HG03175 (cell line): ENCODE data around the gene SFXN1.
A peak's percentile ranks its signal among the peaks of the same experiment; 100 is the strongest.
"Not testable (repeated sequence)": the region's sequence is repeated elsewhere in the genome, so short reads cannot be mapped to it uniquely, and the experiment has no call there.

Source experiments
- ATAC-seq: cut with Tn5 transposase; IDR thresholded peaks from one replicate; pipeline ENCODE4 v1.9.1; 2021; ENCODE audit warnings: mild to moderate bottlenecking, moderate library complexity; ENCODE audit not compliant: unreplicated experiment

Gene SFXN1, protein sequence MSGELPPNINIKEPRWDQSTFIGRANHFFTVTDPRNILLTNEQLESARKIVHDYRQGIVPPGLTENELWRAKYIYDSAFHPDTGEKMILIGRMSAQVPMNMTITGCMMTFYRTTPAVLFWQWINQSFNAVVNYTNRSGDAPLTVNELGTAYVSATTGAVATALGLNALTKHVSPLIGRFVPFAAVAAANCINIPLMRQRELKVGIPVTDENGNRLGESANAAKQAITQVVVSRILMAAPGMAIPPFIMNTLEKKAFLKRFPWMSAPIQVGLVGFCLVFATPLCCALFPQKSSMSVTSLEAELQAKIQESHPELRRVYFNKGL

DNA sequence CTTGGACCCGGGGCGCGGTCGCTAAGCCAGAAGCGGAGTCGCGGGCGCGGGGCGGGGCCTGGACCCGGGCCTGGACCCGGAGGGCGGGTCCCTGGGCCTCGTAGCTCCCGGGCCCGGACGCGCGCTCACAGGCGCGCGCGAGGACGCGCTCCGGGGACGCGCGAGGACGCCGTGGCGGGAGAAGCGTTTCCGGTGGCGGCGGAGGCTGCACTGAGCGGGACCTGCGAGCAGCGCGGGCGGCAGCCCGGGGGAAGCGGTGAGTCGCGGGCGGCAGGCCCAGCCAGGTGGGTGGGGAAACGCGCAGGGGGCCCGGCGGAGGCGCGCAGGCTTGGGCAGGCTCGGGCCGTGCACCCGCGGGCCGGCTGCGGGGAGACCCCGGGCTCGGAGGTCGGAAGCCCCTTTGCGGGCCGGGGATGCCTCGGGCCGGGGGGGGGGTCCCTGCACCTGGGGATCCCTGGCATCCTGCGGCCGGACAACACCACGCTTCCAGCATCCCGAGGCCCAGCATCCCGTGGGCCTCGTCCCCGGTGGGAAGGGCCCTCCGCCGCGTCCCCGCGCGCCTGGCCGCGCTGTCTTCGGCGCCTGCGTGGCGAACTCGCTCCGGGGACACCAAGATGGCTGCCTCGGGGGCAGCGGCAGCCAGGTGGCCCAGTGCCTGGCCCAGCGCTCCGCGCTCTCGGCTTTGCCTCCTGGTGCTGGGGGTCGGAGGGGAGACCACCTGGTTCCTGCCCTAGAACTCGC is at the start of gene SFXN1:
Gene SFXN1 (plus strand): TSS at position 177 of the 741 bp plus-strand sequence. CDS start 13,544 bp downstream, outside the sequence.
- ATAC-seq = peak; percentile 77

DNA sequence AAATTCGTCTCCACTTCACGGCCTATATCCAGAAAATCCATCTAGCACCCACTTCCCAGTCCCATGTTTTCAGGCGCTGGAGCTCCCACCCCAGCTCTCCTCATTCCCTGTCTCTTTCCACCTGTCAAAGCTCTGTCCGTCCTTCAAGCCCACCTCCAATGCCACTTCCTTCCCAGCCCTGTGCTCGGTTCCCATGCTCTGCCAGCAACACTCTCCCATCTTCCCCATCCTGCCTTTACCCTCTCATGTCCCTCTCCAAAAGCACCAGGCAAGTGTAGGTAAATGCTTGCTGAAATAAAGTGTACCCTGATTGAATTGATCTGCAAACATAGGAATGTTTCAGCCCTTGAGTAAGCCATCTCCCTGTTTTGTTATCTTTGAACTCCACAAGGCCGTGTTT is 43.6 kb upstream of the SFXN1 start:
- no peak for ATAC-seq

DNA sequence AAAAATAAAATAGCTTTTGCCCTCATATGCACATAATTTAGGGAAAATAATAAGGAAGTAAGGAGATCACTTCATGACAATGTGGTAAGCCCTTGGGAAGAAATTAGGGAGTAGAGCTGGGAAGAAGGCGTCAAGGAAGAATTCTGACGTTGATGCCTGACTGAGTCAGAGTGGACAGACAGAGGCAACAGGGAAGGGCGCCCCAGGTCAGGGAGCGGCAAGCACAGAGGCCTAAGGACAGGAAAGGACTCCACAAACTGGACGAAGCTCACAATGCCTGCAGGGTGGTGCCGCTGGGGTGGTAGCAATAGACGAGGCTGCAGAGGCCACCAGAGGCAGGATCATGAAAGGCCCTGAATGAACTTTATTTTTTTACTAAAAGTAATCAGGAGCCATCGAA is 42.0 kb upstream of the SFXN1 start:
- no peak for ATAC-seq

DNA sequence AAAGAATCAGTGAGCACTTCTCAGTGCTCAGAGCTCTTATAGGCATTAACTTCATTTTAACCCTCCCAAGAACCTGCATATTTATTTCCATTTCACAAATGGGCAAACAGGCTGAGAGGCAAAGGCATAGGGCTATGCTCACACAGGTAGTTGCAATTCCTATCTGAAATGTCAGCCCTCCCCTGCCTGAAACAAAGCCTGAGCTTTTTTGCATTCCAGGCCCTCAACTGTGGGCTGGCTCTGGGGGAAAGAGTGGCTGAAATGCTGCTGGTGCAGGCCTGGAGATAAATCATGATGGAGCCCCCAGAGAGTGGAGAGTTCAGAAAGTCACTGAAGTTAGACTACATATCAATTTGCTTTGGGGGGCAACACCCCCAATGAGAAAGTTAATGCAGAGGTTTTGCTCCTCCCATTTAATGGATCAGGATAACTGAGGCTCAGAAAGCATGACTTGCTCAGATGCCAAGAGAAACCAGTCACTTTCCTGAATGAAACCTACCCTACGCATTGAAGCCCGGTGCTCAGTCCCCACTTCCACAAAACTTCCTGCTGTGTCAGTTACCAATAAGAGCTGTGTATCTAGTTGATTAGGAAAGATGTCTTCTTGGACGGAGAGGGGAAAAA is 40.0 kb upstream of the SFXN1 start:
- ATAC-seq = no peak

DNA sequence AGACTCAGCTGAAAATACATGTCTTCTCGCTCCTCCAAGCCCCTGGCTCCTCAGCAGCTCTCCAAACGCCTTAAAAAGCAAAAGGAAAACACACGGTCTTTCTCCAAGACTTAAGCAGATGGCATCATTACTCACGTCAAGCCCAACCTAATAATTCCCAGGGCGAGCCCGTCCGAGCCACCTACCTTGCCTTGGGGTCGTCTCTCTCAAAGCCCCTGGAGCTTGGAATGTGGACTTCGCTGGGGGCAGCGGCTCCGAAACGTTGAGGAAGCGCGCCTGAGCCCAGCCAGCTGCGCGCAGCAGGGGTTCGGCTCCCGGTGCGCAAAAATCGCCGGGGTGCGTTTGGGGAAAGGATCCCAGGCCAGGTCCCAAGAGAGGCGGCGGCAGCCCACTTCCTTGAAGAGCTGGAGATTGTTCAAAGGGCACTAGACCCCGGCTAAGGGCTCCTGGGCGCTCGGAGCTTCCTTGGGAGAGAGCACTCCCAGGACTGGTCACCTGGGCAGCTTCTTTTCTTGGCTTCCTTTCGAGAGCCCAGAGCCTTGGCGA is 34.8 kb upstream of the SFXN1 start:
- no peak for ATAC-seq

DNA sequence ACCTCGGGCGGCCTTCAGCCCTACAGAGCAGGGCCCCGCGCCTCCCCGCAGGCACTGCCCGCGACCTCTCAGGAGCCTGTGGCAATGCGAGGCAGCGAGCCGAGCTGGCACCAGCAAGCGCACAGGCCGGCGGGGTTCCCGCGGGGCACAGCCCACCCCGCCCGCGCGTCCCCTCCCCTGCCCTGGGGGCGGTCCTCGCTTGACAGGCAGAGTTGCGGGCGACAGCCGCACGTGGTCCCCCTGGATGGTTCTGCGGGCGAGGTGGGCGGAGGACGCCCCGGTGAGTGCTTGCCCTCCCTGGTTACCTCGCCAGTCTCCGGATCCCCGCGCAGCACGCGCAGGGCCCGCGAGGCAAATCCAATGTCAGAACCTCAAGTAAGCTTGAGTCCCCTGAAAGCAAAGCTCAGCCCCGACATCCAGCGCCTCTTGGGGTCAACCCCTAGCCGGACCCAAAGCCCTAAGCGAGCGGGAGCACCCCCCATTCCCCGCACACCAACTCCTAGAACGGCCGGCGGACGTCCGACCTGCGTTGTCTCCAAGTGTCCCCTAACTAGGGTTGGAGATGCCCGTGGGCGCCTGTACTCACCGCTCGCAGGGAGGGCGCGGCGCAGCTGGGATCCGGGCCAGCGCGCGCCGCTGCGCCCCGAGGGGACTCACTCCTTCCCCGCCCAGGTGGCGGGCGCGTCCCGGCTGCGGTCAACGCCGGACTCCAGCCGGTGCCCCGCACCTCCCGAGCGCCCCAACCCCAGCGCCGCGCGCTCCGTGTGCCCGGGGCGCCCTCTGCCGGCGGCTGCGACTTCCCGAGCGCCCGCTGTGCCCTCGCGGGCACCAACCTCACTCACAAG is 34.1 kb upstream of the SFXN1 start, which contains the start of gene DRD1:
Gene DRD1 (minus strand): TSS at position 123 of the 845 bp plus-strand sequence. CDS start 1,083 bp downstream, outside the sequence.
- ATAC-seq = no peak

DNA sequence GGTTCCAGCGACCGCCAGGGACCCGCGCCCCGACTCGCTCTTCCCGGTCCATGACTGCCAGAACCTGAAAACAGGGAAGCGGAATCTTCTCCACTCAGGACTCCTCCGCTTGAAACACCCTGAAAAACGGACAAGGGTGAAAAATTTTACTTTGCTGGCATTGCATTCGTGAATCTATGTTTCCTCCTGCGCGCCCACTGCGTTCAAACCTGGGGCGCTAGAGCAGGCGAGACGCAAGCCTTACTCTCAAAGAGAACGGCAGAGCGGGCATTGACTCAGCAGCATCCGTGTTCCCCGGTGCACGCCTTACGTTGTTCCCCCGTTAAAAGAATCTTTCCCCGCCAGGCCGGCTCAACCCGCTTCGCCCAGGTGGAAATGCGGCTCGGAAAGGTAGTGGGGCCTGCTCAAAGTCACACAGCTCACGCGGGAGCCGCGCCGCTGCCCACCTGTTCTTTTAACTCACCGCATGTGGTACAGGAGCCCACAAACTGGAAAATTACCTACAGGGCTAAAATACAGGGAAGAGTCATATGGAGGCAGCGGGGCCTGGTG is 33.4 kb upstream of the SFXN1 start:
- ATAC-seq = no peak

DNA sequence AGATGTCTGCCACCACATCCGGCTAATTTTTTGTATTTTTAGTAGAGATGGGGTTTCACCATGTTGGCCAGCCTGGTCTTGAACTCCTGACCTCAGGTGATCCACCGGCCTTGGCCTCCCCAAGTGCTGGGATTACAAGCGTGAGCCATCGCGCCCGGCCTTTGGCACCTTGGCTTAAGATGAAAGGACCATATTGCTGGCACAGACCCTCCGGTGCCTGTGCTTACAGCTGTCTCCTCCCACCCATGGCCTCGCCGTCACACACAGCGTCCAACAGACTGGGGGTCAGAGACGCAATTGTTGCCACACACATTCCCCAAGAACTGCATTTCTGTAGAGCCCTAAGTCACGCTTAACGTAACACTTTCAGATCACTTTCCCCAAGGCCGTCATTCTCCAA is 32.0 kb upstream of the SFXN1 start:
- not testable (repeated sequence) for ATAC-seq

DNA sequence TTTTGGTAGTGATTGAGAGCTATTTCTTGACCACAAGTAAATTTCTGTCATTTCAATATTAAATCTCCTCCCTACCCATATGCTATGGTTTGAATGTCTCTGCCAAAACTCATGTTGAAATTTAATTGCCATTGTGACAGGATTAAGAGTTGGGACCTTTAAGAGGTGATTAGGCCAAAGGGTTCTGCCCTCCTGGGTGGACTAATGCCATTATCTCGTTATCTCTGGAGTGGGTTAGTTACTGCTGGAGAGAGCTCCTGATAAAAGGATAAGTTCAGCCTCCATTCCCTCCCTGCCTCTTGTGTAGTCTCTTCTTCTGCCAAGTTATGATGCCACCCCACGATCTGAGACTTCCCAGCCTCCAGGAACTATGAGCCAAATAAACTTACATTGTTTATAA is 30.8 kb upstream of the SFXN1 start:
- ATAC-seq = no peak

DNA sequence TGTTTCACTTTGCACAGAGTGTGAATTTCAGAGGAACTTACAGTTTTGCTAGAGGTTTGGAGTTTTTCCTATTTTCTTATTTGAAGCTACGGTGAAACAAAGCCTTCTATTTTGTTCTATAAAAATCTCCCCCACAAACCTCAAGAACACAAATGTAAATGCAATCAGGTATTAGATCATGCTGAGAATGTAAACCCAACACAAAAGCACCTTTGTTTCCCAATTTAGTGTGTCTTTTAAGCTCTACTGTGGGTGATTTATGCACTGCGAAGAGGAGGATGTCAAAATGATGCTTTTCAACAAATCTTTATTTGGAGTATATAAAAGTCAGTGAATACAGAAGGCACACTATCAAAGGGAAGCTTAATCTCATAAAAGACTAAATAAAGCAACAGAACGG is 30.1 kb upstream of the SFXN1 start:
- no peak for ATAC-seq

DNA sequence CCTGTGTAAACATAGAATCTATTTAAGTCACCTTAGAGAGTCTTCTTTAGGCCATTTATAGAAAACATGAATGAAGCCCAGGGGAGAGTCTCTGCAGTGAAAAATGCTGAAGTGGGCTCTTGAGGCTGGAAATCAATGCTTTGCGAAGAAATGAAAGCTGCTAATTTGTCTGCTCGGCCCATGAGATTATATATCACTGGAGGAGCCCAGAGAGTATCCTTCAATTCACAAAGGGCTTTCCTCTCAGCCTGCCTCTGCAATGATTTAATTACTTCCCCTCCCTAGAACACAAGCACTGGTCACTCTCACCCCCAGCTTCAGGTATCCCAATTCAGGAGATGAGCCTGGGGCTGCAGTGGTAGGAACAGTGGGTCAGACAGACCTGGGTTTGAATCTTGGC is 26.2 kb upstream of the SFXN1 start:
- ATAC-seq = no peak

DNA sequence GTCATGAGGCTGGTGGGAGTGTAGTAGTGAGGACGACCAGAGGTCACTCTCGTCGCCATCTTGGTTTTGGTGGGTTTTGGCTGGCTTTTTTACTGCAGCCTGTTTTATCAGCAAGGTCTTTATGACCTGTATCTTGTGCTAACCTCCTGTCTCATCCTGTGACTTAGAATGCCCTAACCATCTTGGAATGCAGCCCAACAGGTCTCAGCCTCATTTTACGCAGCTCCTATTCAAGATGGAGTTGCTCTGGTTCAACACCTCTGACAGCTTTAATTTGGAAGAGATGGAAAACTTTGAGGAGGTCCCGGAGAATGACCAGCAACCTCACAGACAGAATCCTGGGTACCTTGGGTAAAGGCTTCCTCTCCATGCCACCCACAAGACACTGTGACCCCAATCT is 24.0 kb upstream of the SFXN1 start:
- ATAC-seq = not testable (repeated sequence)

DNA sequence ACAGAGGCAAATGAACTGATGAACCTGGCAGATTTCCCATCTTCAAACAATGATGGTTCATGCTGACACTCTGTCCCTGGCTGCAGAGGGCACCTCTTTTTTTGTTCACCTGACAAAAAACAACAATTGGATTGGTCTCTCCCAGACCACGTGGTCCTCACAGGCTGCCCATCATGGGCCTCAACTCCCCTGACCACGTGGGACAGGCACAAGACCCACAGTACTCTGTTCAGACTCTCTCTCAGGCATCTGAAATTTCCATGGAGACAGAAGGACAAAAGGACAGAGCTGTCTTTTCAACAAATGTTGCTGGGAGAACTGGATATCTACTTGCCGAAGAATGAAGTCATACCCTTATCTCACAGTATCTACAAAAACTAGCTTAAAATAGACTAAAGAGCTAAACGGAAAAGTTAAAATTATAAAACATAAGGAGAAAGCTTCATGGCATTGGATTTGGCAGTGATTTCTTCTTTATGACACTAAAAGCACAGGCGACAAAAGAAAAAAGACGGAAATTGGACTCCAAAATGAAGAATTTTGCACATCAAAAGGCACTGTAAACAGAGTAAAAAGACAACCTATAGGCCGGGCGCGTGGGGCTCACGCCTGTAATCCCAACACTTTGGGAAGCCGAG is 22.1 kb upstream of the SFXN1 start:
- ATAC-seq = no peak

DNA sequence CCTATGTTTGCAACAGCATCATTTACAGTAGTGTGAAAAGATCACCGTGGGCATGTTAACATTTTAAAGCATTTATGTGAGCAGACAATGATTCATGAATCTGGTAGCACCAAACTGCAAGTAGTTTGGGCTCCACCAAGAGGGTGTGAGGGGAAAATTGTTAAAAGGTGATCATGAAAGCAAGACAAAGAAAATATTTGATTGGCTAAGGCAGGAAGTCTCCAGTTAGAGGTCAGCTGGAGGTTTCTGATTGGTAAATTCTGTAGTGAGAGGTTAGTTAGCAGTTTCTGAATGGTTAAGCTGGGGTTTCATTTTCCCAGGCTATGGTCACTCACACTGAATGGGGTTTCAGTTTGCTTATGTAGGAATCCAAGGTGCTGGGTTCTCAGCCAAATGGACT is 20.9 kb upstream of the SFXN1 start:
- ATAC-seq = peak; percentile 87

DNA sequence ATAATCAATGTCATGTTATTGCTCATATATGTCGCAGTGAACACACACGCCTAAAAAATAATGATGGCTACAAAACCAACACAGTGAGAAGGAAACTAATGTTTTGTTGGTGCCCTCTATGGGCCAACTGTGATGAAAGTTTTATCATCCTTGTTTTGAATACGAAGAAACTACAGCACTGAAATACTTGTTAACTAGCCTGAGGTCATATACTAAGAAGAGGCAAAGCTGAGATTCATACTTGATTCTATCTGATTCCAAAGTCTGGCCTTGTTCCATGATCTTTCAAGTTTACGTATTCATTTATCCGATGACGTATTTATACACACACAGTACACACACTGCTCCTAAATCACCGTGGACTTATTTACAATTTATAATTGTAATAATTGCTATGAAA is 18.2 kb upstream of the SFXN1 start:
- no peak for ATAC-seq

DNA sequence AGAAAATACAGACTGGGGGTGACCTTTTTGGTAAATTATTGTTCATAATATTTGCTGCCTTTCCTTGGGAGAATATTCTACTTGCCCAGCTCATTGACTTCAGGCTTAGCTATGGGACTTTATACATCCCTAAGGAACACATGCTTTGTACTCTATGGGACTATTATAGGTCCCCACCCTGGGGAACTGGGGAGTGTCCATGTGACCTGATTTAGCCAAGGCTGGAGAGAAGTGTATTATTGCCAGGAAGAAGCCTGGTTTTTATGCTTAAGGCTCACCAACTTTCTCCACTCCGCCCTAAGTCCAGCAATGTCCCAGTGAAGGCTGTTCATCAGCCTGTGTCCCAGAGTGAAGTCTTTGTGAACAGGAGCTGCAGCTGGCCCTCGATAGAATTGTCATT is 17.8 kb upstream of the SFXN1 start:
- ATAC-seq = no peak

DNA sequence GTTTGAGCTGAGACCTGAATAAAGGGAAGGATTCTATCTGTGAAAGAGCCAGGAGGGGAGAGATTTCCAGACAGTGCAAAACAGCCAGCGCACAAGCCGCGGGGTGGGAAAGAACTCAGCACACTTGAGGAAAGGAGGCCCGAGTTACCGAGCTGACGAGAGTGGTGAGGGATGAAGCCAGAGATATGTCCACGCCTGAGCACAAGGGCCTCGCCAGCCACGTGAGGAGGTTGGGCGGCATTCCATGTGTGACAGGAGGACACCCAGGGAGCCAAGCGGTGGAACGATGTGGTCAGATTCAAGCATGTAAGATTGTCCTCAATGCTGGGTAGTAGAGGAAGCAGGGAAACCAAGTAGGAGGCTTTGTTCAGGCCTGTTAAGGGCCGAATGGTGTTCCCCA is 17.0 kb upstream of the SFXN1 start:
- no peak for ATAC-seq

DNA sequence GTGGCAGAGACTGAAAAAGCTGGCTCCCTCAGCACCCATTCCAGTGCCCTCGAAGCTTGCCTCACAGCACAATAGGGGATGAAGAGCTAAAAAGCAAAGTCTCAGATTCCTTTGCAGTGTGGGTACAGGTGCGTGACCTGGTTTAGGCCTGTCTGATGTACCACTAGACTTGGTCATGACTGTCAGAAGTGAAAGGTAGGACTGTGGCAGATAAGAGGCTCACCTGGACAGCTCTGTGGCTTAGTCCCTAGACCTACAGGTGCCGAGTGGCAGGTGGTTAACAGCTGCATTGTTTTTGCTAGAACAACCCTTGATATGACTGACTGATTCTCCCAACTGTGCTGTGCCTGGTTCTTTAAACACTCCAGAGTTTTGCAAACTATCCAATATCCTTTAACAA is 14.7 kb upstream of the SFXN1 start:
- no peak for ATAC-seq

DNA sequence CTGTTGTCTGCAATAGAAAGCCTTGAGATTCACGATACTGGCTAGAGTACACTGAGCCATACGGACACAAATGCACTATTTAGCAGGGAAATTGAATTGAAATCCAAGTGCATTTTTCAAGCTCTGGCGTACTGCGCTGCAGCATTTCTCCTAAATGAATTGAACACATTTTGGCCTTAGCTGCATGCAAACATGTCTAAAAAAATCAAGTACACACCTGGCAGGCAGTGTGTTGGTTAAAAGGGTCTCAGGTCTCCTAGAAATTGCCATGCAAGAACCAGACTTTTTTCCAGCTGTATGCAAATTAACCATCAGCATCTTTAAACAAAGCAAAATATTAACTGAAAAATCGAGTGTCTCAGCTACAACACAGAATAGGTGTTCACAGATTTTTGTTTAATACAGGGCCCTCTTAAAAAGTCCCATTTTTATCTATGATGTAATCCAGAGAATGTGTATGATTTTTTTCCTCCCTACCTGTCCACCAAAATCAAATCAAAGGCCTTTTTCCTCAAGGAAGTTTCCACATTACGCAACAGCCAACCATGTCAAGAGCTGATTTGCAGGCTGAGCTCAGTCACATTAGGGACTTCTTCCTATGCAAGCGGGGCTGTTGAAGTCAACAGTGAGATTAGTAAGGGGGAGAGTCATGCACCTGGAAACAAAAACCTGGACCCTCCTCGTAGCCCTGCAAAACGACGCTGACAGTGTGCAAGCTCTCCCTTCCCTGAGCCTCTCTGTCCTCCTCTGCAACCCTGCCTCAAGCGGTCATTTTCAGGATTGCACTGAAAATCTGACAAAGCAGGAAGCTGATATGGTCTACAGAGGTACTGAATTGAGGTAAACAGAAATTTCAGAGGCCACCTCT is 14.1 kb upstream of the SFXN1 start:
- peak; percentile 98 for ATAC-seq
